Measurements from ENCODE around the gene DERL2. TPM values are rescaled to one million over a fixed set of nuclear protein-coding genes. Genes with fewer than 3 reads are reported as not detected.

The DERL2 gene
- total RNA-seq, 6 donors from 2014 or later, result 6.3 to 60.5 (median 30.8) TPM

DNA sequence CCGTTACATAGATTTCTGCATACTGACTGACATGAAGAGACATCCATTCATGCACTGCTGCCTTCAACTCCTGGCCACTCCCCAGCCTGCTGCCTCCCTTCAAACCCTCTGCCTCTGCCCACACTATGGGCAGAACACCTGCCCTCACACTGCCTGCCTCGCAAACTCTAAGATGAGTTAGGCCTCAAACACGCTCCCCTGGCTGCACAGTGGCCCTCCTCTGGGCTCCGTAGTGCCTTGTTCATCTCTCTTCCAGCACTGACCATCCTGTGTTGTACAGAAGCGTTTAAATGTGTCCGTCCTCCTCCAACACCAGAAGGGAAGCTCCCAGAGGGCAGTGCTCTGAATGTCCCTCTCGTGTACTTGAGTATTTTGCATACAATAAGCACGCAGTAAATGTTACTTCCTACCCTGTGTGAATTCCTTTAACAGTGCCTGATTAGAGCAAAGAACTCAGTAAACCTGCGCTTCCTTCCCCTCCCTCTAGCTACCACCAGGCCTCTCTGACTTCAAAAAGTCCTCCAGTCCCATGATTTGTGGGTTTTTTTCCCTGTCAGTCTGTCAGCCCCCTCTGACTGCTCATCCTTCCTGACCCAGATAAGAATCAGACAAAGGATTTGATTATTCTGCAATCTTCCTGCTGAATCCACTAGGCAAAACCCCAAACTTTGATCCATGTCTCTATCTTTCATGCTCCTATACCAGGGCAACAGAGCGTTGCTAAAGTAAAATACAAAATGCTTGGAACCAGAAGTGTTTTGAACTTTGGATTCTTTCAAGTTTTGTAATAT lies 21.1 kb downstream of the DERL2 start:
- peaks cover 17 to 31% (median 21%) of the 10 kb centered on the region in 4 donors for H3K4me1 ChIP-seq
- TF ChIP-seq EP300 (IDR thresholded peaks at IDR 0.05) (no peak), POLR2A (IDR thresholded peaks at IDR 0.05) (no peak), POLR2AphosphoS5 (IDR thresholded peaks at IDR 0.05) (no peak)
- TF ChIP-seq, protein P1, sequence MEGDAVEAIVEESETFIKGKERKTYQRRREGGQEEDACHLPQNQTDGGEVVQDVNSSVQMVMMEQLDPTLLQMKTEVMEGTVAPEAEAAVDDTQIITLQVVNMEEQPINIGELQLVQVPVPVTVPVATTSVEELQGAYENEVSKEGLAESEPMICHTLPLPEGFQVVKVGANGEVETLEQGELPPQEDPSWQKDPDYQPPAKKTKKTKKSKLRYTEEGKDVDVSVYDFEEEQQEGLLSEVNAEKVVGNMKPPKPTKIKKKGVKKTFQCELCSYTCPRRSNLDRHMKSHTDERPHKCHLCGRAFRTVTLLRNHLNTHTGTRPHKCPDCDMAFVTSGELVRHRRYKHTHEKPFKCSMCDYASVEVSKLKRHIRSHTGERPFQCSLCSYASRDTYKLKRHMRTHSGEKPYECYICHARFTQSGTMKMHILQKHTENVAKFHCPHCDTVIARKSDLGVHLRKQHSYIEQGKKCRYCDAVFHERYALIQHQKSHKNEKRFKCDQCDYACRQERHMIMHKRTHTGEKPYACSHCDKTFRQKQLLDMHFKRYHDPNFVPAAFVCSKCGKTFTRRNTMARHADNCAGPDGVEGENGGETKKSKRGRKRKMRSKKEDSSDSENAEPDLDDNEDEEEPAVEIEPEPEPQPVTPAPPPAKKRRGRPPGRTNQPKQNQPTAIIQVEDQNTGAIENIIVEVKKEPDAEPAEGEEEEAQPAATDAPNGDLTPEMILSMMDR (IDR thresholded peaks at IDR 0.05), result no peak
- H3K36me3 ChIP-seq, result peaks cover 0 to 26% (median 11%) of the 10 kb centered on the region in 4 donors
- WGBS, 2 donors, result 82 to 90% methylated on average over 10 of the region's 10 CpGs
- no peak for DNase-seq
- no peak for ATAC-seq (ENCODE audit: low FRiP score in 2 of 2)
- H3K27ac ChIP-seq, result no peak overlapping the region
- H3K9me3 ChIP-seq, result no peaks in the 10 kb centered on the region
- H3K27me3 ChIP-seq, result no peaks in the 10 kb centered on the region
- no peak overlapping the region for H3K4me3 ChIP-seq

DNA sequence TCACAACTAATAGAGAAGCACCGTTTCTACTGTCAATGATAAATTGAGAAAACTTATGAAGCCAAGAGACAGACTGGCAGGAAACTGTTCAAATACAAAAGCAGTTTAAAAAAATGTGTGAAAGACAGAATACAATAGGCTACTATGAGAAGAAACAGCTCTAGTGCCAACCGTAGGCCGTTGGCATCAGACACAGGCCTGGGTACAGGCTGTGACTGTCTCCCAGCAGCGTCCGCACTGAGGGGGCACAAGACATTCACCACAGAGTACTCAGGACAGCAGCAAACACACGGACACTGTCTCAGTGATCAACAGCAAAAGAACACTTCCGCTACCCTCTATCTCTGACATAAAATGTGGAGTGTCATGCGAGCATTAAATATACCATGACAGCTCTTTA lies 39.2 kb downstream of the DERL2 start:
- 87 to 90% methylated on average over 8 of the region's 8 CpGs for WGBS, 2 donors
- DNase-seq (no peak), ATAC-seq (ENCODE audit: low FRiP score in 2 of 2) (no peak)
- Histone ChIP-seq H3K27me3 (no peaks in the 10 kb centered on the region), H3K4me3 (no peak overlapping the region), H3K36me3 (peaks cover 21 to 84% (median 38%) of the 10 kb centered on the region in 4 donors), H3K4me1 (no peaks in the 10 kb centered on the region), H3K27ac (no peak overlapping the region), H3K9me3 (no peaks in the 10 kb centered on the region)
- no peak for TF ChIP-seq EP300 (IDR thresholded peaks at IDR 0.05)
- no peak for TF ChIP-seq POLR2AphosphoS5 (IDR thresholded peaks at IDR 0.05)
- TF ChIP-seq, protein P1 (IDR thresholded peaks at IDR 0.05), result no peak
- TF ChIP-seq POLR2A (IDR thresholded peaks at IDR 0.05), result no peak

DNA sequence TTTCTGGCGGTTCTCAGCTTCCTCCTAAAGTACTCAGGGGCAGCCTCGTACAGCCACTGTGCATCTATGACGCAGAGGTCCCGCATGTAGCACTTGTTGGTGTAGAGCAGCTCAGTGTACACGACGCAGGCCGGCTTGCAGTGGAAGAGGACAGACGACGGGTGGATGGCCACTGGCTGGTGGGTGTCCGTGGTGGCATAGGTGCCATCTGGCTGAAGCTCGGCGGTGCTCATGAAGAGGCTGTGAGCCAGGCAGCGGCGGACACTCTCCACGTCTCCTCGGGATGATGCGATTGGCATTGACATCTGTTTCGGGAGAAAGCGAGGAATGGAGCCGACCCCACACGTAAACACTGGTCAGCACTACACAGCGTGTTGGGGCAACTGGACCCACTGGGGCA lies 41.8 kb downstream of the DERL2 start:
- Histone ChIP-seq H3K27me3 (no peaks in the 10 kb centered on the region), H3K36me3 (peaks cover 15 to 62% (median 24%) of the 10 kb centered on the region in 4 donors), H3K4me1 (peaks cover 5 to 7% (median 6%) of the 10 kb centered on the region in 4 donors), H3K27ac (no peak overlapping the region), H3K4me3 (no peak overlapping the region), H3K9me3 (no peaks in the 10 kb centered on the region)
- TF ChIP-seq POLR2AphosphoS5 (IDR thresholded peaks at IDR 0.05) (no peak), EP300 (IDR thresholded peaks at IDR 0.05) (no peak), POLR2A (IDR thresholded peaks at IDR 0.05) (no peak)
- TF ChIP-seq, protein P1 (IDR thresholded peaks at IDR 0.05), result no peak
- 90 to 94% methylated on average over 21 to 22 of the region's 22 CpGs for WGBS, 2 donors
- DNase-seq (no peak), ATAC-seq (ENCODE audit: low FRiP score in 2 of 2) (no peak)

DNA sequence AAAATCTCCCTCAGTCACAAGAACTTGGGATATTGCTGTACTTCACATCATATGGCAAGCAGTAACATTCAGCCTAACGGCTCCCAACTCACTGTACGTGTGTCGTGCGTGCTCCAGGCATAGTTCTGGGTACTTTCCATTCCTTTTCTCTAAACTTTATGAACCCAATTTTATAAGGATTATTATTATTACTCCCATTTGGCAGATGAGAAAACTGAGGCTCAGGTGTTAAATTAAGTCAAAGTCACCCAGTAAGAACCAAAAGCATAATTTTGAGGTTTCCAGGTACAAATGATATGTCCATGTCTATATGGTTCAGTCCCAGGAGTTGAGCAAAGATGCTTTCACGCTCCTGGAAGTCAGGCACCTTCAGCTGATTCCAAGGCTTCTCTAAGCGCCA lies 42.2 kb downstream of the DERL2 start:
- Histone ChIP-seq H3K4me3 (no peak overlapping the region), H3K9me3 (no peaks in the 10 kb centered on the region), H3K27me3 (no peaks in the 10 kb centered on the region), H3K27ac (no peak overlapping the region), H3K36me3 (peaks cover 11 to 57% (median 23%) of the 10 kb centered on the region in 4 donors), H3K4me1 (peaks cover 5 to 7% (median 6%) of the 10 kb centered on the region in 4 donors)
- WGBS, 2 donors, result 95 to 97% methylated on average over 5 to 6 of the region's 6 CpGs
- DNase-seq (no peak), ATAC-seq (ENCODE audit: low FRiP score in 2 of 2) (no peak)
- TF ChIP-seq POLR2A (IDR thresholded peaks at IDR 0.05), result no peak
- TF ChIP-seq, protein P1 (IDR thresholded peaks at IDR 0.05), result no peak
- no peak for TF ChIP-seq POLR2AphosphoS5 (IDR thresholded peaks at IDR 0.05)
- TF ChIP-seq EP300 (IDR thresholded peaks at IDR 0.05), result no peak

DNA sequence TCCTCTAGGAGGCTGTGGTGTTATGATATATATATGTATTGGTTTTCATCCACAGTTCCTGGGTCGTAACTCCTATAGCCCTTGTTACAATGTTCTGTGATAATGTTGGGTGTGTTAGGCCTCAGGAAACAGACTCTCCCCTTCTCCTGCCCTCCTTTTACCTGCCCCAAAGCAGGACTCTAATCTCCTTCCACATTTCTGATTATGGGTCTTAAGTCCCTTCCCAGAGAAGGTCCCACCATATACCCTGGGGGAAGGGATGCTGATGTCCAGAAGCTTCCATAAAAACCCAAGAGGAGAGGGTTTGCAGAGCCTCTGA lies 46.6 kb downstream of the DERL2 start:
- H3K4me1 ChIP-seq, result peaks cover 12 to 23% (median 17%) of the 10 kb centered on the region in 4 donors
- no peaks in the 10 kb centered on the region for H3K9me3 ChIP-seq
- H3K36me3 ChIP-seq, result peaks cover 10 to 46% (median 19%) of the 10 kb centered on the region in 4 donors
- no peaks in the 10 kb centered on the region for H3K27me3 ChIP-seq
- peak overlapping the region; percentile 68 to 92 (median 78) for H3K27ac ChIP-seq
- 6 to 8% methylated on average over 1 of the region's 1 CpG for WGBS, 2 donors
- TF ChIP-seq POLR2AphosphoS5 (IDR thresholded peaks at IDR 0.05) (no peak), POLR2A (IDR thresholded peaks at IDR 0.05) (no peak), EP300 (IDR thresholded peaks at IDR 0.05) (no peak)
- TF ChIP-seq, protein P1 (IDR thresholded peaks at IDR 0.05), result no peak
- no peak for ATAC-seq (ENCODE audit: low FRiP score in 2 of 2)
- H3K4me3 ChIP-seq, result peak overlapping the region in 3 of 4 donors; percentile 79 to 92 (median 88)
- DNase-seq, result no peak
